Nephron progenitor cell (in vitro differentiated cells): ENCODE results near the gene COL6A1.

Source experiments
- DNase-seq: peaks from one replicate; pipeline ENCODE4 v3.0.0; 2021
- H3K27ac Mint-ChIP-seq: 2 replicates; pipeline ENCODE4 v1.8.0; 2021; ENCODE audit warnings: mild to moderate bottlenecking, moderate library complexity, mixed read lengths
- H3K27me3 Mint-ChIP-seq: 2 replicates; pipeline ENCODE4 v1.8.0; 2021; ENCODE audit warnings: mild to moderate bottlenecking, low read depth, mixed read lengths; ENCODE audit not compliant: poor library complexity
- H3K36me3 Mint-ChIP-seq: 2 replicates; pipeline ENCODE4 v1.8.0; 2021; ENCODE audit warnings: low read depth, mixed read lengths
- H3K4me1 Mint-ChIP-seq: 2 replicates; pipeline ENCODE4 v1.8.0; 2021; ENCODE audit warnings: mixed read lengths
- H3K4me3 Mint-ChIP-seq: 2 replicates; pipeline ENCODE4 v1.8.0; 2021; ENCODE audit warnings: mild to moderate bottlenecking, moderate library complexity, mixed read lengths
- H3K9me3 Mint-ChIP-seq: 2 replicates; pipeline ENCODE4 v1.8.0; 2021; ENCODE audit warnings: mild to moderate bottlenecking, moderate library complexity, mixed read lengths
- CTCF ChIP-seq: fragments of 200-600 bp; sonication (generic); IDR thresholded peaks from 2 replicates; pipeline ENCODE4 v1.5.0; 2021; ENCODE audit warnings: antibody characterized with exemption

COL6A1 gene

GRCh38 chr21:45944601-45945000, 37.0 kb upstream of the COL6A1 start:
- H3K27ac Mint-ChIP-seq, result no peak overlapping the region
- no peak for TF ChIP-seq CTCF
- no peak for DNase-seq

GRCh38 chr21:45945066-45945867, 36.3 kb upstream of the COL6A1 start:
- H3K36me3 Mint-ChIP-seq, result no peaks in the 10 kb centered on the region
- DNase-seq, result no peak
- no peak overlapping the region for H3K27ac Mint-ChIP-seq
- H3K27me3 Mint-ChIP-seq, result peaks cover 16% of the 10 kb centered on the region
- H3K4me1 Mint-ChIP-seq, result peaks cover 32% of the 10 kb centered on the region
- no peak for TF ChIP-seq CTCF
- no peak overlapping the region for H3K4me3 Mint-ChIP-seq
- no peaks in the 10 kb centered on the region for H3K9me3 Mint-ChIP-seq

More at GRCh38 chr21:45944601-45945000, 37.0 kb upstream of the COL6A1 start:
- Mint-ChIP-seq H3K9me3 (no peaks in the 10 kb centered on the region), H3K27me3 (peaks cover 16% of the 10 kb centered on the region), H3K36me3 (no peaks in the 10 kb centered on the region), H3K4me1 (peaks cover 32% of the 10 kb centered on the region), H3K4me3 (no peak overlapping the region)

- no peaks in the 10 kb centered on the region for H3K36me3 Mint-ChIP-seq
- DNase-seq, result no peak
- no peaks in the 10 kb centered on the region for H3K9me3 Mint-ChIP-seq
- no peak for TF ChIP-seq CTCF
- H3K4me3 Mint-ChIP-seq, result no peak overlapping the region
- H3K4me1 Mint-ChIP-seq, result peaks cover 35% of the 10 kb centered on the region
- H3K27me3 Mint-ChIP-seq, result peaks cover 16% of the 10 kb centered on the region
- no peak overlapping the region for H3K27ac Mint-ChIP-seq
These were observed 35.7 kb upstream of the COL6A1 start for GRCh38 chr21:45945868-45946210.

GRCh38 chr21:45947296-45947695, 34.3 kb upstream of the COL6A1 start:
- H3K27me3 Mint-ChIP-seq, result peaks cover 16% of the 10 kb centered on the region
- no peaks in the 10 kb centered on the region for H3K9me3 Mint-ChIP-seq
- peaks cover 34% of the 10 kb centered on the region for H3K4me1 Mint-ChIP-seq
- H3K36me3 Mint-ChIP-seq, result no peaks in the 10 kb centered on the region
- H3K27ac Mint-ChIP-seq, result no peak overlapping the region
- no peak overlapping the region for H3K4me3 Mint-ChIP-seq
- DNase-seq, result no peak
- no peak for TF ChIP-seq CTCF

- H3K27me3 Mint-ChIP-seq, result peaks cover 16% of the 10 kb centered on the region
- no peak overlapping the region for H3K4me3 Mint-ChIP-seq
- H3K27ac Mint-ChIP-seq, result no peak overlapping the region
- peaks cover 32% of the 10 kb centered on the region for H3K4me1 Mint-ChIP-seq
- TF ChIP-seq CTCF, result no peak
- no peaks in the 10 kb centered on the region for H3K36me3 Mint-ChIP-seq
- no peaks in the 10 kb centered on the region for H3K9me3 Mint-ChIP-seq
- no peak for DNase-seq
These were observed 33.8 kb upstream of the COL6A1 start for GRCh38 chr21:45947716-45948255.

- no peak for TF ChIP-seq CTCF
These were observed 32.9 kb upstream of the COL6A1 start for GRCh38 chr21:45948576-45949141.

More at GRCh38 chr21:45948576-45949141, 32.9 kb upstream of the COL6A1 start:
- Mint-ChIP-seq H3K27me3 (peaks cover 22% of the 10 kb centered on the region), H3K9me3 (no peaks in the 10 kb centered on the region), H3K27ac (no peak overlapping the region), H3K4me1 (peaks cover 37% of the 10 kb centered on the region), H3K4me3 (no peak overlapping the region), H3K36me3 (no peaks in the 10 kb centered on the region)
- DNase-seq, result no peak
